Osteoblast (primary cell): ENCODE results near the gene GNGT2. TPM values are rescaled to one million over a fixed set of nuclear protein-coding genes. Genes with fewer than 3 reads are reported as not detected.

Experiments used
- DNase-seq: peaks from one replicate; pipeline ENCODE4 v3.0.0; 2011; ENCODE audit warnings: low spot score, mixed read lengths; ENCODE audit not compliant: insufficient read length; ENCODE audit errors: missing footprints
- H2AFZ ChIP-seq: 2 replicates; pipeline ENCODE4 v1.6.0; 2011; ENCODE audit warnings: mild to moderate bottlenecking, low read length
- H3K27ac ChIP-seq: 2 replicates; pipeline ENCODE4 v1.5.1; 2011; ENCODE audit warnings: mild to moderate bottlenecking, low read depth, low read length, moderate library complexity
- H3K27me3 ChIP-seq: 2 replicates; pipeline ENCODE4 v1.6.0; 2012; ENCODE audit warnings: mild to moderate bottlenecking, control low read depth, inconsistent platforms, low read length, moderate library complexity; ENCODE audit not compliant: insufficient read depth
- H3K36me3 ChIP-seq: 2 replicates; pipeline ENCODE4 v1.5.1; 2011; ENCODE audit warnings: mild to moderate bottlenecking, low read length, control low read depth, moderate library complexity; ENCODE audit not compliant: insufficient read depth
- H3K4me1 ChIP-seq: 2 replicates; pipeline ENCODE4 v1.5.1; 2011; ENCODE audit warnings: mild to moderate bottlenecking, low read length, control low read depth, moderate library complexity; ENCODE audit not compliant: insufficient read depth
- H3K4me2 ChIP-seq: 2 replicates; pipeline ENCODE4 v1.6.0; 2011; ENCODE audit warnings: mild to moderate bottlenecking, low read length; ENCODE audit not compliant: insufficient read depth
- H3K4me3 ChIP-seq: fragments of 200-600 bp; sonication (generic); 3 replicates; pipeline ENCODE4 v1.5.1; 2012; ENCODE audit warnings: mild to moderate bottlenecking, low read length, inconsistent platforms; ENCODE audit not compliant: insufficient read depth
- H3K79me2 ChIP-seq: 2 replicates; pipeline ENCODE4 v1.6.0; 2012; ENCODE audit warnings: mild to moderate bottlenecking, low read length, control low read depth, inconsistent platforms; ENCODE audit not compliant: insufficient read depth
- H3K9me3 ChIP-seq: 2 replicates; pipeline ENCODE4 v1.5.1; 2011; ENCODE audit warnings: low read depth, low read length, control low read depth
- H4K20me1 ChIP-seq: 2 replicates; pipeline ENCODE4 v1.6.0; 2012; ENCODE audit warnings: mild to moderate bottlenecking, low read length, control low read depth; ENCODE audit not compliant: insufficient read depth
- CTCF ChIP-seq: IDR thresholded peaks from 2 replicates; pipeline ENCODE4 v1.5.1; 2011; ENCODE audit warnings: mild to moderate bottlenecking, low read depth, low read length, moderate library complexity; ENCODE audit errors: extremely low read depth
- total RNA-seq: library from RNA; depleted of rRNA; stranded (reverse); fragments of >200 nt; gene quantifications from 2 replicates; pipeline ENCODE4 v1.2.3, GENCODE V29; 2012

The GNGT2 gene
- total RNA-seq, 1 donor = not detected

- H3K27me3 ChIP-seq = peaks cover 24% of the 10 kb centered on the region
- no peak overlapping the region for H3K27ac ChIP-seq
- H3K4me1 ChIP-seq = peaks cover 7% of the 10 kb centered on the region
- no peaks in the 10 kb centered on the region for H3K36me3 ChIP-seq
- H3K4me3 ChIP-seq = peak overlapping the region; percentile 86
- H3K4me2 ChIP-seq = peak overlapping the region; percentile 92
- H3K9me3 ChIP-seq = no peaks in the 10 kb centered on the region
- TF ChIP-seq CTCF = no peak
- H2AFZ ChIP-seq = peak overlapping the region; percentile 98
- no peaks in the 10 kb centered on the region for H3K79me2 ChIP-seq
- H4K20me1 ChIP-seq = no peaks in the 10 kb centered on the region
- DNase-seq = peak; percentile 64
Measured at GRCh38 chr17:49229805-49230600, 19.6 kb upstream of the GNGT2 start.

GRCh38 chr17:49229076-49229804 lies 18.9 kb upstream of the GNGT2 start:
- DNase-seq = peak; percentile 55
- H3K4me1 ChIP-seq = peaks cover 7% of the 10 kb centered on the region
- no peak overlapping the region for H2AFZ ChIP-seq
- H3K36me3 ChIP-seq = no peaks in the 10 kb centered on the region
- H4K20me1 ChIP-seq = no peaks in the 10 kb centered on the region
- TF ChIP-seq CTCF = no peak
- no peaks in the 10 kb centered on the region for H3K9me3 ChIP-seq
- peak overlapping the region; percentile 92 for H3K4me2 ChIP-seq
- no peak overlapping the region for H3K27ac ChIP-seq
- peaks cover 28% of the 10 kb centered on the region for H3K27me3 ChIP-seq
- no peak overlapping the region for H3K4me3 ChIP-seq
- no peaks in the 10 kb centered on the region for H3K79me2 ChIP-seq

GRCh38 chr17:49227436-49228261 lies 17.3 kb upstream of the GNGT2 start:
- H3K27ac ChIP-seq = no peak overlapping the region
- H3K36me3 ChIP-seq = no peaks in the 10 kb centered on the region
- peaks cover 42% of the 10 kb centered on the region for H3K27me3 ChIP-seq
- H3K4me2 ChIP-seq = no peak overlapping the region
- DNase-seq = peak; percentile 99
- peaks cover 7% of the 10 kb centered on the region for H3K4me1 ChIP-seq
- TF ChIP-seq CTCF = peak; percentile 93
- no peak overlapping the region for H3K4me3 ChIP-seq
- no peak overlapping the region for H2AFZ ChIP-seq
- H3K79me2 ChIP-seq = no peaks in the 10 kb centered on the region
- H3K9me3 ChIP-seq = no peaks in the 10 kb centered on the region
- no peaks in the 10 kb centered on the region for H4K20me1 ChIP-seq
